HG03103 (cell line): ENCODE results near the gene OSBP2.
"Not testable (repeated sequence)": the region's sequence is repeated elsewhere in the genome, so short reads cannot be mapped to it uniquely, and the experiment has no call there.

Source experiments
- ATAC-seq: cut with Tn5 transposase; IDR thresholded peaks from one replicate; pipeline ENCODE4 v1.9.1; 2021; ENCODE audit warnings: low read depth; ENCODE audit not compliant: unreplicated experiment

The OSBP2 gene

DNA sequence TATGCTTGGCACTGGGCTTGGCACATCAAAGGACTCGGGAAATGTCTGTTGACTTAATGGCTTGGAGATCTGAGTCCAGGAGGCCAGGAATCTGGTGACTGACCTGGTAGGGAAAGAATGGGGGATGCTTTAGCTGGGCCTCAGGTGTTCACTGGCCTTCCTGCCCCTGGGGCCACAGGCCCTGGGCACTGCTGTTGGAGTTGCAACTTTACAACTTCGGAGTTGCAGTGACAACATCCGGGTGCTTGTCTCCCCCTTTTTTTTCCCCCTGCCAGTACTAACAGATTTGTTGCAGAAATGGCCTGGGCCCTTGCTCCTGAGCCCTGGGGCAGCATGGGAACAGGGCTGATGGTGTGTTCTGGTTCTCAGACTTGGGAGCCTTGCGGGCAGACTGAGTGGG is 23.8 kb downstream of the OSBP2 start:
- ATAC-seq: no peak

- no peak for ATAC-seq
Measured at GRCh38 chr22:30718938-30719337, 24.3 kb downstream of the OSBP2 start.

- ATAC-seq: no peak
Measured at GRCh38 chr22:30720263-30720837, 25.7 kb downstream of the OSBP2 start.

GRCh38 chr22:30721741-30722140 is 27.1 kb downstream of the OSBP2 start:
- ATAC-seq: no peak

DNA sequence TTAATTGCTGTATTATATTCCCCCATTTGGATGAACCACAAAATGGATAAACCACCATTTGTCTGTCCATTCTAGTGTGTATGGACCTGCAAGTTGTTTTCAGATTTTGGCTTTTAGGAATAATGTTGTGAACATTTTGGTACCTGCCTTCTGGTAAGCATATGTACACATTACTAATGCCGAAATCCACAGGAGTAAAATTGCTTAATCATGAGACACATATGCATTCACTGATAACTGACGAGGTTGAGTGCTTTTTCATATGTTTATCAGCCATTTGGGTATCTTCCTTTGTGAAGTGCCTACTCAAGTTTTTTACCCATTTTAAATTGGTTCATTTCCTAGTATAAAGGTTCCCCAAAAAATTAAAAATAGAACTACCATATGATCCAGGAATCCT is 34.2 kb downstream of the OSBP2 start:
- ATAC-seq: no peak

- no peak for ATAC-seq
Measured at GRCh38 chr22:30731658-30732057, 37.0 kb downstream of the OSBP2 start.

DNA sequence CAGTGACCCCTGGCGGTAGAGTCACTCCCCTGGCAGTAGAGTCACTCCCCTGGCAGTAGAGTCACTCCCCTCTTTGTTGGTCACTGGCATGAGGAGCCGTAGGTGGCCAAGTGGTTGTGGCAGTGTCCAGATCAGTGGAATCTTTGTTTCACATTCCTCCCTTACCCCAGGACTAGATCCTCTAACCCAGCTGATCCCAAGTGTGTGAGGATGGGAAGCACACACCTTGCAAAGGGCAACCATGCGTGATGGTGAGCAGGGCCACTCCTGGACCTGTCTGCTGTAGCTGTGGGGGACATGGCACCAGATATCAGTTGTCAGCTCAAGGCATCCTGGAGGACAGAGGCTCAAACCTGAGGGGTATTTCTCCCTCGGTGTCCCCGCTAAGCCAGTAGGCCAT is 37.8 kb downstream of the OSBP2 start:
- ATAC-seq: no peak

DNA sequence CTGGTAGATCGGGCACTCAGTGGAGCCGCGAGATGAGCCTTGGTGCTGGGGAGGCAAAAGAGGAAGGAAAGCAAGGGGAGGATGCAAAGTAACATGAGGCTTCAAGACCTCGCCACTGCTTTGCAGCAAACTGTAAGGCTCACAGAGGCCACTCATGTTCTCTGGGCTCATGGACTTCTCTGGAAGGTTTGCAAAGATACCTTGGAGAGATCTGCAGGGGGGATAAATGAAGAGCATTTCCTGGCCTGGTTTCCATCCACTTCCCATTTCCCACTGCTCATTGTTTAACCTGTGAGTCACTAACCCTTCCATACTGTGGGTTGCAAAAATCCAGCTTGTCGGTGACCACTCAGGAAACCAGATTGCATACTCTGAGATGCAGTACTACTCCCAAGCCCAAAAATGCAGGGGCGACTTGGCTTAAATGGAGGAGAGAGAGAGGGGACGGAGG is 38.5 kb downstream of the OSBP2 start:
- ATAC-seq: no peak

DNA sequence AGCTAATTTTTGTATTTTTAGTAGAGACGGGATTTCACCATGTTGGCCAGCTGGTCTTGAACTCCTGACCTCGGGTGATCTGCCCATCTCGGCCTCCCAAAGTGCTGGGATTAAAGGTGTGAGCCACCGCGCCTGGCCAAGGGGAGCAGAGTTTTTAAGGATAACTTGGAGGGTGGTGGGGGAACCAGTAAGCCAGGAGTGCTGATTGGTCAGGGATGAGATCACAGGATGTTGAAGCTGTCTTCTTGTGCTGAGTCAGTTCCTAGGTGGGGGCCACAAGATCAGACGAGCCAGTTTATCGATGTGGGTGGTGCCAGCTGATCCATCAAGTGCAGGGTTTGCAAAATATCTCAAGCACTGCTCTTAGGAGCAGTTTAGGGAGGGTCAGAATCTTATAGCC is 45.3 kb downstream of the OSBP2 start:
- not testable (repeated sequence) for ATAC-seq

GRCh38 chr22:30740511-30740910 is 45.8 kb downstream of the OSBP2 start:
- not testable (repeated sequence) for ATAC-seq

GRCh38 chr22:30742291-30743256 is 47.9 kb downstream of the OSBP2 start:
- no peak for ATAC-seq

GRCh38 chr22:30743257-30744020 is 48.8 kb downstream of the OSBP2 start:
- ATAC-seq: no peak

GRCh38 chr22:30744224-30744623 is 49.5 kb downstream of the OSBP2 start:
- ATAC-seq: no peak

GRCh38 chr22:30747493-30747892 is 52.8 kb downstream of the OSBP2 start:
- no peak for ATAC-seq

DNA sequence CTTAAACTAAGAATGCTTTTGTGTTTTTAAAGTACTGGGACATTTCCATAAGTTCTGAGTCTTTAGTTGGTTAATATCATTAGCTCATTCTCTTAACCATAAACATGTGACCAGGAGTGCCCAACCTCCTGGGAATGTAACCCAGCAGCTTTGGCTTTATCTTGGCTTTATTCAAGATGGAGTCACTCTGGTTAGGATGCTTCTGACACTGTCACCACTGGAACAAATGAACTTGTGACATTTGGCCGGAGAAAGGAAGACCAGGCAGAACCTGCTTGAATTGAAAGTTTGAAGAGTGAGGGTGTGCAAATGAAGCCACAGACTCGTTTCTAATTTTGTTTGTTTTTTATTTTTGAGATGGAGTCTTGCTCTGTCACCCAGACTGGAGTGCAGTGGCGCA is 54.6 kb downstream of the OSBP2 start:
- ATAC-seq: no peak

DNA sequence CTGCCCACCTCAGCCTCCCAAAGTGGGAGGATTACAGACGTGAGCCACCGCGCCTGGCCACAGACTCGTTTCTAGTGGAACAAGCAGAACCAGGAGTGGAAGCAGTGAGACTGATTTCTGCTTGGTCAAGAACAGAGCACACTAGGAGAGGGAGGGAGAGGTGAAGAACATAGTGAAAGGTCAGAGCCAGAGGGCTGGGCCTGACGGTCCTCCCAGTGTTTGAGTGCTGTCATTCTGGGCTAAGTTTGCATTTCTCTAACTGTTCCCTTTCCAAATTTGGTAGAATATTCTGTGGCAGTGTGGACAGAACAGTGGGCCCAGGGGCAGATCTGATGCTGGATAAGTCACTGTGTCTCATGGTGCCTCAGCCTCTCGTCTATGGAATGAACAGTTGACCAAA is 55.2 kb downstream of the OSBP2 start:
- no peak for ATAC-seq

DNA sequence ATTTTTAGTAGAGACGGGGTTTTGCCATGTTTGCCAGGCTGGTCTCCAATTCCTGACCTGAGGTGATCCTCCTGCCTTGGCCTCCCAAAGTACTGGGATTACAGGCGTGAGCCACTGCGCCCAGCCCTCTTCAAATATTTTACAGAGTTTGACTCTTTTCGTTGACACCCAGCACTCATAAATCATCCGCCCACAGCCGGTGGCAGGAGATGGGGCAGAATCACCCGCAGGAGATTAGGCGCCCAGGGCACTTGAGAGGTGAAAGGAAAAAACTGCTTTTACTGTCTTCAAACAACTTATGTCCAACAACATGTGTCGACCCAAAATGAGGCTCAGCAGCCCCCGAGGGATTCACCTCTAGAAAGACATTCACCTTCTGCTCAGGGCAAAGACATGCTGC is 56.9 kb downstream of the OSBP2 start:
- ATAC-seq: no peak

GRCh38 chr22:30752771-30753170 is 58.1 kb downstream of the OSBP2 start:
- no peak for ATAC-seq

- ATAC-seq: no peak
Measured at GRCh38 chr22:30753701-30754100, 59.0 kb downstream of the OSBP2 start.

GRCh38 chr22:30754521-30754920 is 59.8 kb downstream of the OSBP2 start:
- ATAC-seq: no peak
